GM12892 (cell line): ENCODE results near the gene WWC1.

Experiments
- POLR2A ChIP-seq: IDR thresholded peaks from 2 replicates; pipeline ENCODE4 v1.6.1; 2011; ENCODE audit warnings: low read depth, low read length, control low read depth
- POLR2AphosphoS5 ChIP-seq: IDR thresholded peaks from 2 replicates; pipeline ENCODE4 v1.6.1; 2011; ENCODE audit warnings: low read depth, low read length, control low read depth

- no peak for TF ChIP-seq POLR2AphosphoS5
- no peak for TF ChIP-seq POLR2A
Observed at GRCh38 chr5:168360521-168361285, 69.3 kb downstream of the WWC1 start.
